ENCODE measurements around the gene NPEPL1. TPM values are rescaled to one million over a fixed set of nuclear protein-coding genes. Genes with fewer than 3 reads are reported as not detected.

The NPEPL1 gene
- polyA plus RNA-seq, 2 of the 4 experiments (the other 2 are of a cell fraction): 8.6 to 34.6 TPM

- H3K4me3 ChIP-seq: no peak overlapping the region
- no peak overlapping the region; a peak in 1 of 6 replicates for H3K27ac ChIP-seq
- WGBS (ENCODE audit: missing lambda C conversion rate): 97% methylated on average over 30 of the region's 33 CpGs
- CTCF ChIA-PET: interaction anchor here (1.0 to 2.6 kb wide), 5 partner anchors 9 to 457 kb away, joined by 3 to 8 read pairs (median 3); partner anchors contain the start of gene STX16
- FAIRE-seq: no peak
- DNase-seq (ENCODE audit: low read depth in 1 of 2, low spot score in 1 of 2): no peak
- H3K4me1 ChIP-seq: peaks cover 20% of the 10 kb centered on the region
- H3K9me3 ChIP-seq: no peaks in the 10 kb centered on the region
- POLR2A ChIA-PET: interaction anchor here (0.7 kb wide), 1 partner anchor 44 kb away, joined by 3 read pairs; the partner anchor contains the start of gene STX16
- no peak for ATAC-seq
- no peak for TF ChIP-seq NFE2L2 (conservative IDR thresholded peaks at IDR 0.05; ENCODE audit: low read length)
- no peak for TF ChIP-seq PHF8 (IDR thresholded peaks at IDR 0.05; ENCODE audit: borderline replicate concordance, low read depth)
- no peak for TF ChIP-seq MAFK (IDR thresholded peaks at IDR 0.05; ENCODE audit: partially characterized antibody)
- no peak for TF ChIP-seq RFX5 (IDR thresholded peaks at IDR 0.05)
- no peak for TF ChIP-seq POLR2AphosphoS2 (conservative IDR thresholded peaks at IDR 0.05; ENCODE audit: low read length)
- no peak for TF ChIP-seq HOXB5 (CRISPR knock-in tag; IDR thresholded peaks at IDR 0.05)
- TF ChIP-seq NR3C1 (IDR thresholded peaks at IDR 0.05): no peak
- no peak for TF ChIP-seq E2F6 (IDR thresholded peaks at IDR 0.05; ENCODE audit: borderline replicate concordance, low read depth)
- TF ChIP-seq HMGXB4 (CRISPR knock-in tag; IDR thresholded peaks at IDR 0.05; ENCODE audit: borderline replicate concordance): no peak
- TF ChIP-seq NPAS2 (CRISPR knock-in tag; IDR thresholded peaks at IDR 0.05; ENCODE audit: borderline replicate concordance): no peak
- no peak for TF ChIP-seq MAZ (IDR thresholded peaks at IDR 0.05; ENCODE audit: borderline replicate concordance, low read depth, low read length)
- no peak for TF ChIP-seq FOSB (CRISPR knock-in tag; IDR thresholded peaks at IDR 0.05)
- no peak for TF ChIP-seq FOXS1 (CRISPR knock-in tag; IDR thresholded peaks at IDR 0.05)
- no peak for TF ChIP-seq CBX2 (IDR thresholded peaks at IDR 0.05; ENCODE audit: borderline replicate concordance, low read depth)
- no peak for TF ChIP-seq RNF2 (IDR thresholded peaks at IDR 0.05; ENCODE audit: borderline replicate concordance, low read depth)
- no peak for TF ChIP-seq EHMT2 (IDR thresholded peaks at IDR 0.05; ENCODE audit: low read depth)
- no peak for TF ChIP-seq BHLHE40 (IDR thresholded peaks at IDR 0.05; ENCODE audit: low read depth, low read length)
- TF ChIP-seq MYC (IDR thresholded peaks at IDR 0.05; ENCODE audit: borderline replicate concordance, low read length): no peak
- peak overlapping the region; percentile 88 for H3K4me2 ChIP-seq
Measured at GRCh38 chr20:58694241-58695083, 1.9 kb downstream of the NPEPL1 start.

GRCh38 chr20:58695084-58695722 is 2.6 kb downstream of the NPEPL1 start:
- Histone ChIP-seq H3K4me1 (peaks cover 20% of the 10 kb centered on the region), H3K4me3 (no peak overlapping the region), H3K9me3 (no peaks in the 10 kb centered on the region), H3K27ac (no peak overlapping the region), H3K4me2 (no peak overlapping the region)
- ChIA-PET POLR2A (no interaction called here), CTCF (interaction anchor here (0.6 to 2.6 kb wide), 2 partner anchors 10 to 17 kb away, joined by 3 to 8 read pairs; no protein-coding TSS in a partner anchor)
- FAIRE-seq (no peak), DNase-seq (ENCODE audit: low read depth in 1 of 2, low spot score in 1 of 2) (no peak), ATAC-seq (no peak)
- 92% methylated on average over 9 of the region's 9 CpGs for WGBS (ENCODE audit: missing lambda C conversion rate)
- no peak for TF ChIP-seq CBX2 (IDR thresholded peaks at IDR 0.05; ENCODE audit: borderline replicate concordance, low read depth)
- TF ChIP-seq POLR2AphosphoS2 (conservative IDR thresholded peaks at IDR 0.05; ENCODE audit: low read length): no peak
- no peak for TF ChIP-seq FOSL2 (IDR thresholded peaks at IDR 0.05)
- no peak for TF ChIP-seq FOSL2 (CRISPR knock-in tag; IDR thresholded peaks at IDR 0.05)
- no peak for TF ChIP-seq PBX3 (IDR thresholded peaks at IDR 0.05)
- TF ChIP-seq MAX (IDR thresholded peaks at IDR 0.05): no peak
- no peak for TF ChIP-seq PHF8 (IDR thresholded peaks at IDR 0.05; ENCODE audit: borderline replicate concordance, low read depth)
- TF ChIP-seq BCL3 (IDR thresholded peaks at IDR 0.05): no peak

Data from A549 (cell line).